GM19035 (cell line): Measurements from ENCODE around the gene LRRC61.

Source experiments
- ATAC-seq: cut with Tn5 transposase; IDR thresholded peaks from one replicate; pipeline ENCODE4 v1.9.1; 2021; ENCODE audit not compliant: unreplicated experiment

Gene LRRC61

DNA sequence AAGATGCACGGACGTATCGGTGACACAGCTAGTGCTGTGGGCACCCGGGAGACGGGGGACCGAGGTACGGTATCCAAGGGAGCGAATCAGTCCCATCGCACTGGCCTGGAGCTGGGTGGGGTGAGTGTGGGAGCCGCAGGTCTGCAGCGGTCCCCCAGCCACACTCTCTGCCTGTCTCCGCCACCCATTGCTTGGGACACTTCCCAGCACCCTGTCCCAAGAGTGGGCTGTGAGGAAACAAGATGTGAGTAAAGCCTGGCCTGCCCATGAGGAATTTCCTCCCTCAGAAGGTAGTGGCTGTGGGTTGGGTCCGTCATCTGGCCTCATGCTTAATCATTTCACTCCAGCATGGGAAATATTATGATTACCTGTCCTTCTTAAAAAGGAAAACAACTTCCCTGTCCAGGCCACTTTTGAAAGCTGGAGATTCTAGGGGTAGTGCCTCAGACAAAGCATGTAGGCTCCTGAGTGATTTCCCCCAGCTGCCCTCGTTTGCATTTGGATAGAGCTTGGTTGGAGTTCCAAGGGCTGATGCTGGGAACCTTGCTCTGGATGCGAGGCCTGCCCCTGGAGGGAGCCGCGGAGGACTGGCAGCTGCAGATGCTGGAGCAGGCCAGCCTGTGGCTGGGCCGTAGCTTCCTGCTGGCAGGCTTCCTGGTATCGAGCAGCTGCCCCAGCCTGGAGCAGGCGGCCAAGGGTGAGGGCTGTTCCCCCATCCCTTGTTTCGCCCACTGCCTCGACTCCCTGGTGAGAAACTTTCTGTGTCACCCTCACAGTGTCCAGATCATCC lies 6.4 kb downstream of the LRRC61 start:
- no peak for ATAC-seq

DNA sequence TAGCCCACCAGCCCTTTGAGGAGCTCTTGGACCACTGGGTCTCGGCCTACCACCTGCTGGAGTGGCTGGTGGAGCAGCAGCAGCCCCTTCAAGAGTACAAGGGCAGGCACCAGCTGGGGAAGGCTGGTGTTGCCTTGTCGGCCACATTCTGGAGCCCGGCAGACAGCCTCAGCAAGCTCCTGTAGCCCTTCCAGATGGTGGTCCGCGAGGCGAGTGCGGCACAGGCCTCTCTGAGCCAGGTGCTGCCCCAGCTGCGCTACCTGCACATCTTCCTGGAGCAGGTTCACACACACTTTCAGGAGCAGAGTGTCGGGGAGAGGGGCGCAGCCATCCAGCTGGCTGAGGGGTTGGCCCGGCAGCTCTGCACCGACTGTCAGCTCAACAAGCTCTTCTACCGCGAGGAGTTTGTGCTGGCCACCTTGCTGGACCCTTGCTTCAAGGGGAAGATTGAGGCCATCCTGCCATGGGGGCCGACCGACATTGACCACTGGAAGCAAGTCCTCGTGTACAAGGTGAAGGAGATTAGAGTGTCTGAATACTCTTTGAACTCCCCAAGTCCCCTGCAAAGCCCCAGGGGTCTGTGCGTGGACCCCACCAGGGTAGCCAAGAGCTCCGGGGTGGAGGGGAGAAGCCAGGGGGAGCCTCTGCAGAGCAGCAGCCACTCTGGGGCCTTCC lies 7.2 kb downstream of the LRRC61 start:
- no peak for ATAC-seq

- no peak for ATAC-seq
Measured at GRCh38 chr7:150332852-150333635, 9.9 kb downstream of the LRRC61 start.

DNA sequence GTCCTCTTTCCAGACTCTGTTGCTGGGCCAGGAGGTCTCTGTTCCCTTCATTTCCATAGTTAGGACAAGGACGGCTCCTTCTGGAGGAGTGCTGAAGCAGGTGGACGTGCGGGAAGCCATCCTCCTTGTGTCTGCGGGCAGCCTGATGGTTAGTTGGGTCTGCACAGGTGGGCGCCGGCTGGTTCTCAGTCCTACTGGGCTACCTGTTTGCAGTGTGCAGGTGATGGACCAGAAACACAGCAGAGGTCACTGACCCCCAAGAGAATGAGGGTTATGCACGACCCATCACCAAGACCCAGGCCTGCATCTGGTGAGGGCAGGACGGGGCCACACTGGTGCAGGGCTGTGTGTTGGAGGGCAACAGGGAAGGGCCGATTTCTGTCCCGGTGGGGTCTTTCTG lies 10.5 kb downstream of the LRRC61 start:
- no peak for ATAC-seq

DNA sequence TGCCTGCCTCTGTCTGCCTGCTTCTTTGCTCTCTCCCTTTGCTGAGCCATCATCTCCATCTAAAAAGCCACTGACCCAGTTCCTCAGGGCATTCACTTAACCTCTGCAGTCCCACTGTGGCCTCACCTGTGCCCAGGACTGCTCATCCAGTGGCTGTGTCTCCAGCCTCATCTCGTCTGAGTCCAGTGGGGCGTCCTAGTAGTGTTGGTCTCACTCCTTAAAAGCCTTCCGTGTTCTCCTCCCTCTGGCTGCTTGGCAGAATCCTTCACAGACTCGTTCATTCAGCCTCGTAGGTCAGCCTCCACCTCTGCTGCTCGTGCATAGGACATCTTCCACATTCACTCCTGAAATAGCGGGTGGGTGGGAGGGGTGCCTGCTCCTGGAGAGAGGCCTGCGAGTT lies 11.0 kb downstream of the LRRC61 start:
- ATAC-seq, result no peak

- no peak for ATAC-seq
Measured at GRCh38 chr7:150335108-150335773, 12.1 kb downstream of the LRRC61 start.

GRCh38 chr7:150335774-150336112 lies 12.6 kb downstream of the LRRC61 start:
- ATAC-seq, result no peak

GRCh38 chr7:150336746-150337145 lies 13.6 kb downstream of the LRRC61 start:
- ATAC-seq, result no peak

- no peak for ATAC-seq
Measured at GRCh38 chr7:150337179-150337578, 14.0 kb downstream of the LRRC61 start.

- ATAC-seq, result no peak
Measured at GRCh38 chr7:150337659-150338081, 14.5 kb downstream of the LRRC61 start.

- no peak for ATAC-seq
Measured at GRCh38 chr7:150338166-150338829, 15.1 kb downstream of the LRRC61 start.

GRCh38 chr7:150339409-150339809 lies 16.3 kb downstream of the LRRC61 start:
- no peak for ATAC-seq

DNA sequence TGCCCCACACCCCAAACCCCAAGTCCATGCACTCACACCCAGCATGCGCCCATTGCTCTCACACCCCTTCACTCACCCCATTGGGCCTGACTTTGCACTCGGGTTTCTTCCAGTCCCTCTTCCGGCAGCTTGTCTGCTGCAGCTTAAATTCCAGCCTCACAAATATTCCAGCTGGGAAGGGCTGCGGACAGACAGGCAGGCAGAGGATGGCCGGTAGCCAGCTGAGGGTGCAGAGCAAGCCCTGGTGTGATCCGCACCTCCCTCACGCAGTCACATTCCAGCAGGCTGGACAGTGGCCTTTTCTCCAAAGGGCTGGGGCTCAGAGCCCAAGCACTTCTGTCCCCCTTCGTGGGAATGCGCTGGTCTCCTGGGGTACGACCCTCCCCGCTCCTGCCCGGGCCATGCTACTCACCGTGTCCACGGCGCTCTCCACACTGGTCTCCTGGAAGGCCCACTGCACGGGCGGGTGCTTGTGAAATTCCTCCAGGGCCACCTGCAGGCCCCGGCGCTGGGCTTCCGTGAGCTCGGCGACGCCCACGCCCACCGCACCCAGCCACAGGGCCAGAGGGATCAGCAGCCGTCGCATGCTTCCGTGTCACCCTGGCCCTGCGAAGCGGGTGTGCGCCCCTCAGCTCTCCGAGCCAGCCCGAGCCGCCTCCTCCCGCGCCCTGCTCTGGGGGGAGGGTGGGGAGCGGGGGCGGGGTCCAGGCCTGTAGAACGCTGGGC lies 17.0 kb downstream of the LRRC61 start:
- ATAC-seq, result no peak

- ATAC-seq, result no peak
Measured at GRCh38 chr7:150340875-150341262, 17.7 kb downstream of the LRRC61 start.

DNA sequence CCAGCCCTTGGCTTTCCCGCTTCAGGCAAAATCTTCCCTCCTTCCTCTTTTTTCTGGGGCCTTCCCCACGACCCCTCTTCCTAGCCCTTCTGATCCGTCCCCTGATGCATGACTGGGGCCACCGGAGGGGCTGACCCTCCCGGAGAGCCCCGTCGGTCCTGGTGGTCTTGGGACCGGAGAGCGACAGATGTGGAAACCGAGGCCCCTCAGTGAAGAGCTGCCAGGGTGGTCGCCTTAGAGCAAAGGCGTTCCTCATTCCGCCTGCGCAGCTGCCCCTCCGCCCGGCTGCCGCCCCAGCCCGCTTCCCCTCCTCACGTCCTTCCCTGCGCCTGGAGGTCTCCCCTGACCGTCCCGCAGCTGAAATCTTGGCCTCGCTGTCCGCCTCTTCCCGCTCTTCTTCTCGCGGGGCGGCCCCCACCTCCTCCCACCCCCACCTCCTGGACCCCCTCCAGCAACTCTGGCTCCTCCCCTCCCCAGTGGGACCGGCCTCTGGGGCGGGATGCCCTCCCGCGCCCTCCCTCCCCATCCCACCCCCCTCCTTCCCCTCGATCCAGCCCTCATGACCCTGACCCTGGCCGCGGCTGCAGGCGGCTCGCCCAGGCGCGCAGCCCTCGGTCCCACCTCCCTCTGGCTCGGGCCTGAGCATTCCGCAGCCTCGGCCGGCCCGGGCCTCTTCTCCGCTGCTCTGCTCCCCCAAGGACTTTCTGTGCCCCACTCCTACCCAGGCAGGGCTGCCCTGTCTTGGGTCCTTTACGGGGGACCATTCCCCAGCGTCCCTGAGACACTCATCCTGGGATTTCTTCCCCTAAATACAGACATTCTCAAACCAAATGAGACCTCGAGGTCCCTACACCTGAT lies 18.3 kb downstream of the LRRC61 start, which contains the start of gene RARRES2:
RARRES2 (minus strand) TSS at position 367 of the 858 bp plus-strand sequence. CDS start 1,020 bp downstream, outside the sequence.
- no peak for ATAC-seq

DNA sequence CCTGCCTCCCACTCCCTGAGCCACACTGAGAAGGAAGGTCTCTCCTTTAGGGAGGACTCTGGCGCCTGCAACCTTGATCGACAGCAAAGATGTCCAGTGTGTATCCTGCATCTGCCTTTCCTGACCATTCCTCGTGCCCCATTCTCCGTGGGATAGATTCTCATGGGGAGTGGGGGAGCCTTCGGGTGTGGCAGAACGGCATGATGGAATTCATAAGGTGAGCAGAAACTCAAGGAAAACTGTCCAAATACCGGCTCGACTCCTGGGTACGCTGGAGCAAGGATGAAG lies 18.9 kb downstream of the LRRC61 start:
- ATAC-seq, result no peak

- no peak for ATAC-seq
Measured at GRCh38 chr7:150343225-150343624, 20.1 kb downstream of the LRRC61 start.

- ATAC-seq, result no peak
Measured at GRCh38 chr7:150344299-150344698, 21.1 kb downstream of the LRRC61 start.

- no peak for ATAC-seq
Measured at GRCh38 chr7:150345012-150345411, 21.9 kb downstream of the LRRC61 start.
